GM12891 (cell line): Measurements from ENCODE around the gene TXNL4A.

Source experiments
- PAX5 ChIP-seq: IDR thresholded peaks from 2 replicates; pipeline ENCODE4 v1.6.1; 2011; ENCODE audit warnings: low read length, moderate library complexity, mild to moderate bottlenecking; ENCODE audit not compliant: insufficient read depth, severe bottlenecking
- POLR2A ChIP-seq: IDR thresholded peaks from 2 replicates; pipeline ENCODE4 v1.6.1; 2011; ENCODE audit warnings: low read depth, low read length, control low read depth
- POLR2AphosphoS5 ChIP-seq: IDR thresholded peaks from 2 replicates; pipeline ENCODE4 v1.6.1; 2011; ENCODE audit warnings: low read depth, low read length, control low read depth
- POU2F2 ChIP-seq: IDR thresholded peaks from 2 replicates; pipeline ENCODE4 v1.6.1; 2011; ENCODE audit warnings: low read depth, mild to moderate bottlenecking, control low read depth, low read length, moderate library complexity
- SPI1 ChIP-seq: IDR thresholded peaks from 2 replicates; pipeline ENCODE4 v1.6.1; 2011; ENCODE audit warnings: low read depth, low read length, control low read depth
- TAF1 ChIP-seq: IDR thresholded peaks from 2 replicates; pipeline ENCODE4 v1.6.1; 2011; ENCODE audit warnings: low read depth, low read length, control low read depth

GRCh38 chr18:79947881-79948610 lies 40.3 kb downstream of the TXNL4A start:
- TF ChIP-seq TAF1 (no peak), POLR2AphosphoS5 (no peak), SPI1 (no peak), POU2F2 (no peak), POLR2A (no peak), PAX5 (no peak)
